Tibial artery (tissue), 4 donors: ENCODE results near the gene SNX25.

Source experiments
- DNase-seq, 2 donors: peaks; one replicate each; pipeline ENCODE4 v3.0.0-alpha.2; 2019
- H3K27ac ChIP-seq, 2 donors: fragments of 200-600 bp; sonication (generic) in 1 of 2; 1 replicate in 1 of 2; 2 replicates in 1 of 2; pipeline ENCODE4 v1.5.1; 2018 to 2019; ENCODE audit warnings: mild to moderate bottlenecking in 1 of 2
- H3K27me3 ChIP-seq, 2 donors: fragments of 200-600 bp; sonication (generic) in 1 of 2; one replicate each; pipeline versions ENCODE4 v1.5.1 to v1.6.0; 2016 to 2019
- H3K36me3 ChIP-seq, 3 donors: fragments of 200-600 bp; sonication (generic) in 2 of 3; one replicate each; pipeline ENCODE4 v1.5.1; 2016 to 2019; ENCODE audit warnings: mild to moderate bottlenecking in 2 of 3
- H3K4me1 ChIP-seq, 4 donors: fragments of 200-600 bp; sonication (generic) in 2 of 4; 1 replicate in 3 of 4; 2 replicates in 1 of 4; pipeline ENCODE4 v1.5.1; 2016 to 2019
- H3K4me3 ChIP-seq, 2 donors: fragments of 200-600 bp; sonication (generic) in 1 of 2; 1 replicate in 1 of 2; 2 replicates in 1 of 2; pipeline ENCODE4 v1.5.1; 2018 to 2019; ENCODE audit warnings: mild to moderate bottlenecking in 2 of 2
- H3K9me3 ChIP-seq, 3 donors: fragments of 200-600 bp; sonication (generic) in 1 of 3; one replicate each; pipeline ENCODE4 v1.5.1; 2016 to 2019
- intact Hi-C: fragments of 100-400 bp; cut with DNase I; formaldehyde crosslinking; loops from one replicate; pipeline ENCODE4 v1.15.0; 2023; ENCODE audit warnings: low total_unique reads
- TF ChIP-seq, protein P1 (sequence below), 2 experiments: fragments of 200-600 bp in 1 of 2; fragments of 450-650 bp in 1 of 2; IDR thresholded peaks; one replicate each; pipeline ENCODE4 v1.5.1; 2017 to 2019; ENCODE audit warnings: antibody characterized with exemption in 2 of 2, mild to moderate bottlenecking in 1 of 2, moderate library complexity in 1 of 2

Gene SNX25

DNA sequence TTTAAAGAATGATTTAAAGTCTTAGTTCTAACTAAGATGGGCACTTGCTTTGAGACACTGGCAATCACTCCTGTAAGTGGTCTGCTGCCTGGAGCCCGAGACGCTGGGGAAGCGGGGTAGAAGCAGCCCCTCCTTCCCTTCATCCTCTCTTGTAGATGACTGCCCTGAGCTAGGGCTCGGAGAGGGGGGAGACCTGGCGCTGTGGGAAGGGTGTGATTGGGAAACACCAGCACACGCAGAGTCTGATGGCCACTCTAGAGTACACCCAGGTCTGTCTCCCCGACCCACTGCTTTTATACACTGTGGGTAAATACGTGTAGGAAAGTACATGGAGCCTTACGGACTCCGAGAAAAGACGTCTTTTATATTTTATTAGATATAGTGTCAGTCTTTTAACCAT, 162.3 kb downstream of the SNX25 start:
- H3K27ac ChIP-seq, result no peak overlapping the region
- no peaks in the 10 kb centered on the region for H3K4me1 ChIP-seq
- TF ChIP-seq, protein P1, sequence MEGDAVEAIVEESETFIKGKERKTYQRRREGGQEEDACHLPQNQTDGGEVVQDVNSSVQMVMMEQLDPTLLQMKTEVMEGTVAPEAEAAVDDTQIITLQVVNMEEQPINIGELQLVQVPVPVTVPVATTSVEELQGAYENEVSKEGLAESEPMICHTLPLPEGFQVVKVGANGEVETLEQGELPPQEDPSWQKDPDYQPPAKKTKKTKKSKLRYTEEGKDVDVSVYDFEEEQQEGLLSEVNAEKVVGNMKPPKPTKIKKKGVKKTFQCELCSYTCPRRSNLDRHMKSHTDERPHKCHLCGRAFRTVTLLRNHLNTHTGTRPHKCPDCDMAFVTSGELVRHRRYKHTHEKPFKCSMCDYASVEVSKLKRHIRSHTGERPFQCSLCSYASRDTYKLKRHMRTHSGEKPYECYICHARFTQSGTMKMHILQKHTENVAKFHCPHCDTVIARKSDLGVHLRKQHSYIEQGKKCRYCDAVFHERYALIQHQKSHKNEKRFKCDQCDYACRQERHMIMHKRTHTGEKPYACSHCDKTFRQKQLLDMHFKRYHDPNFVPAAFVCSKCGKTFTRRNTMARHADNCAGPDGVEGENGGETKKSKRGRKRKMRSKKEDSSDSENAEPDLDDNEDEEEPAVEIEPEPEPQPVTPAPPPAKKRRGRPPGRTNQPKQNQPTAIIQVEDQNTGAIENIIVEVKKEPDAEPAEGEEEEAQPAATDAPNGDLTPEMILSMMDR (IDR thresholded peaks at IDR 0.05), result no peak
- no peak overlapping the region for H3K4me3 ChIP-seq
- H3K27me3 ChIP-seq, result no peaks in the 10 kb centered on the region
- peaks cover 18 to 39% (median 23%) of the 10 kb centered on the region in 3 donors for H3K36me3 ChIP-seq
- intact Hi-C loops, result loop anchor here (10.0 kb wide), 1 partner anchor 147 kb away; no protein-coding TSS in a partner anchor
- no peak for DNase-seq
- H3K9me3 ChIP-seq, result no peaks in the 10 kb centered on the region

DNA sequence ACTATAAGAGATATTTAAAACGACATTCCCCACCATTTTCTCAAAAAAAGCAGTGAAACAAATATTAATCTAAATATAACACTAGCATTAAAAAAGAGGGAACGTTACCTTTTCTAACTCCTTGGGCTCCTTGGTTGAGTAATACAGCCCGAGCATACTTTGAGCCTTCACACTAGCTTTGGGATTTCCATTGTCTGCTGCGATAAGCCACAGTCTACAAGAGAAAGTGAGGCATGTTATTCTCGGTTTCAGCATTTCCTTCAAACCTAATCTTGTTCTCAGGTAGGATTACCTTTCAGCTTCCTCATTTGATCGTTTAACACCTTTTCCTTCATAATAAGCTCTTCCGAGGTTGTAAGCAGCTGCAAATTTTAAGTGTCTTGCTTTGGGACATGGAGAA, 164.6 kb downstream of the SNX25 start:
- Histone ChIP-seq H3K4me3 (no peak overlapping the region), H3K9me3 (no peaks in the 10 kb centered on the region), H3K27ac (no peak overlapping the region), H3K27me3 (no peaks in the 10 kb centered on the region), H3K4me1 (no peaks in the 10 kb centered on the region), H3K36me3 (peaks cover 18 to 33% (median 23%) of the 10 kb centered on the region in 3 donors)
- intact Hi-C loops, result loop anchor here (10.0 kb wide), 1 partner anchor 149 kb away; no protein-coding TSS in a partner anchor
- DNase-seq, result no peak
- TF ChIP-seq, protein P1 (IDR thresholded peaks at IDR 0.05), result no peak

DNA sequence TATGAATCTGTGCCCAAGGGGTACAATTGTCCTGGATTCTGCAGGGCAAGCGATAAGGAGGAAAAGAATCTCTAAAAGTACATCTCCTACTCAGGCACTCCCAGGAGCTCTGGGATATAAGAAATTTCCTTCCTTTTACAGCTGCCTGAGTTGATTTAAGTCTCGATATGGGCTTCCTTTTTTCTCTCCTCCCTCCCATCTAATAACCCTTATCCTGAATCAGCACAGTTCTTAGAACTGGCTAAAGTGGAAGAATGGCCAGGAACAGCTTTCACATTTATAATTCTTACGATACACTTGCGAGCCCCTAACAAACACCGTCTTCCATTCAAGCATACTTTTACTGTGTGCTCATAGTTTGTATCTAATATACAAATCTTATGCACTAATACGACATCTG, 165.2 kb downstream of the SNX25 start:
- Histone ChIP-seq H3K27me3 (no peaks in the 10 kb centered on the region), H3K9me3 (no peaks in the 10 kb centered on the region), H3K4me3 (no peak overlapping the region), H3K4me1 (no peaks in the 10 kb centered on the region), H3K36me3 (peaks cover 18 to 32% (median 23%) of the 10 kb centered on the region in 3 donors), H3K27ac (no peak overlapping the region)
- TF ChIP-seq, protein P1 (IDR thresholded peaks at IDR 0.05), result no peak
- intact Hi-C loops, result loop anchor here (10.0 kb wide), 1 partner anchor 150 kb away; no protein-coding TSS in a partner anchor
- DNase-seq, result no peak

DNA sequence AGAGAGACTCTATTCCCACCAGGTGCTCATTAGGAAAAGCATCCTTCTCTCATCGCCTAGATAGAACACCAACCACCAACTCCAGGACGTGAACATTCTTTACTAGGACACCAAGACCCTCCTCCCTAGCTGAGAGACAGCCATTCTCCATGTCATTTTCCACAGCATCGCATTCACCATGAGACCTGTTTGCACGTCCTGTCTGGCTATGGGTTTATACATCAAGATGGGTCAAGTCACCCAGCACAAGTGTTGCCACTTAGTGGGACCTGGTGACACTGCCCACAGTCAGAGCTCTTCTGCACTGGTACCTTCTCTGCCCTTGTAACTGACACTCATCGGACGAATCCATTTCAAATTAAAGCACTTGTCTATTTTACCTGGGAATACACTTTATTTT, 168.9 kb downstream of the SNX25 start:
- Histone ChIP-seq H3K36me3 (peaks cover under 1 to 5% (median 1%) of the 10 kb centered on the region in 3 donors), H3K27me3 (no peaks in the 10 kb centered on the region), H3K4me3 (no peak overlapping the region), H3K9me3 (no peaks in the 10 kb centered on the region), H3K27ac (no peak overlapping the region), H3K4me1 (peaks cover 0 to 2% (median 0%) of the 10 kb centered on the region in 4 donors)
- intact Hi-C loops, result loop anchor here (10.0 kb wide), 1 partner anchor 153 kb away; no protein-coding TSS in a partner anchor
- DNase-seq, result no peak
- TF ChIP-seq, protein P1 (IDR thresholded peaks at IDR 0.05), result no peak

DNA sequence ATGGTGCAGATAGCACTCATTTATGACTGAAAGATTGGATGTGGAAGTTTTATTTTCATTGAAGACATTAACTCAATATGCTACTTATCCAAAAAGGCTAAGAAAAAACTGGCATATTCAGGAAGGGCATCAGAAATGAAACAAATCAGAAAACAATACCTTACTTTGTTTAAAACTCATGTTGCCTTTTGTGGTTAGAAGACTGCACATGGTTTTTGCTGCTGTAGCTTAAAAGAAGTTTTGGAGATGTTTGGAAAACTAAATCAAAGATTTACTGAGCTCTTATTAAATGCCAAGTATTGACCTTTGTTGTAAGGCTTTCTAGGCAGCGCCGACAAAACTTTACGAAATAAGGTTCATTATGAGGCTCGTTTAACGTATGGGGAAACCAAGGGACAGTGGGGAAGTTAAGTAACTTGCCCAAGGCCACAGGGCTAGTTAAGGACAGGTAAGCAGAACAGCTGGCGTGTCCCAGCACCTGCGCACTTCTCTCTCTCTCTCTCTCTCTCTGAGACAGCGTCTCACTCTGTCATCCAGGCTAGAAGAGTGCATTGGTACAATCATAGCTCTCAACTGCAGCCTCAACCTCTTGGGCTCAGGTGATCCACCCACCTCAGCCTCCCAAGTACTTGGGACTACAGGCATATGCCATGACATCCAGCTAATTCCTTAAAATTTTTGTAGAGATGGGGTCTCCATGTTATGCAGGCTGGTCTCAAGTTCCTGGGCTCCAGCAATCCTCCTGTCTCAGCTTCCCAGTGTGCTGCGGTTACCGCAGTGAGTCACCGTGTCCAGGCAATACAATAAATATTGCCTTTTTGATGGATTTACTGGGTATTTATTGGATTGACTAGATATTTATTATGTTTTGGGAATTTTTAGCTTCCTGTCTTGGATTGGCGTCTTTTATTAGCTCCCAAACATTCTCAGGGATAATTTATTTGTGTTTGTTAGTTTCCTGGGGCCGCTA, 170.2 kb downstream of the SNX25 start:
- no peak overlapping the region for H3K4me3 ChIP-seq
- intact Hi-C loops, result loop anchor here (10.0 kb wide), 1 partner anchor 155 kb away; no protein-coding TSS in a partner anchor

More for the DNA sequence above, 170.2 kb downstream of the SNX25 start:
- H3K27me3 ChIP-seq, result no peaks in the 10 kb centered on the region
- no peak overlapping the region for H3K27ac ChIP-seq
- no peaks in the 10 kb centered on the region for H3K36me3 ChIP-seq
- DNase-seq, result no peak
- no peaks in the 10 kb centered on the region for H3K9me3 ChIP-seq
- peaks cover 0 to 3% (median 1%) of the 10 kb centered on the region in 4 donors for H3K4me1 ChIP-seq
- TF ChIP-seq, protein P1 (IDR thresholded peaks at IDR 0.05), result no peak
